NK-92 (cell line): ENCODE data around the gene DCC.

Experiments used
- DNase-seq: peaks from one replicate; lab custom pipeline; 2025; ENCODE audit not compliant: unreplicated experiment; lab: John Stamatoyannopoulos, UW

DCC gene

DNA sequence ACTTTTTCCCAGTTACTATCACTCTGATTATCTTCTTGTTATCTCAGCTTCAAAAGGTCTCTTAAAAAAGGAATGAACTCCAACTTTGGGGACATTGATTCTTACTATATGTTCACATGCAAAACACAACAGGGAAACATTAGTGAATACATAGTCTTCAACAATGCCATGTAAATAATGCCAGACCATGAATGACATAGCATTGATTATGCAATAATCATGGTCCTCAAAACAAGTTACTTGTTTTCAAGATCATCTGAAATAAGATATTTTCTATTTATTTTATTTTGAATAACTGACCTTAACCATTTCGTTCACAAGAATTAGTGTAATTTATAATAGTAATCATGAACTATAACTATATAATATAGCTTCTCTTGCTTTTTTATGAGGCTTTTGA, 982.2 kb downstream of the DCC start:
- DNase-seq: no peak

GRCh38 chr18:53324353-53324752, 984.4 kb downstream of the DCC start:
- no peak for DNase-seq

DNA sequence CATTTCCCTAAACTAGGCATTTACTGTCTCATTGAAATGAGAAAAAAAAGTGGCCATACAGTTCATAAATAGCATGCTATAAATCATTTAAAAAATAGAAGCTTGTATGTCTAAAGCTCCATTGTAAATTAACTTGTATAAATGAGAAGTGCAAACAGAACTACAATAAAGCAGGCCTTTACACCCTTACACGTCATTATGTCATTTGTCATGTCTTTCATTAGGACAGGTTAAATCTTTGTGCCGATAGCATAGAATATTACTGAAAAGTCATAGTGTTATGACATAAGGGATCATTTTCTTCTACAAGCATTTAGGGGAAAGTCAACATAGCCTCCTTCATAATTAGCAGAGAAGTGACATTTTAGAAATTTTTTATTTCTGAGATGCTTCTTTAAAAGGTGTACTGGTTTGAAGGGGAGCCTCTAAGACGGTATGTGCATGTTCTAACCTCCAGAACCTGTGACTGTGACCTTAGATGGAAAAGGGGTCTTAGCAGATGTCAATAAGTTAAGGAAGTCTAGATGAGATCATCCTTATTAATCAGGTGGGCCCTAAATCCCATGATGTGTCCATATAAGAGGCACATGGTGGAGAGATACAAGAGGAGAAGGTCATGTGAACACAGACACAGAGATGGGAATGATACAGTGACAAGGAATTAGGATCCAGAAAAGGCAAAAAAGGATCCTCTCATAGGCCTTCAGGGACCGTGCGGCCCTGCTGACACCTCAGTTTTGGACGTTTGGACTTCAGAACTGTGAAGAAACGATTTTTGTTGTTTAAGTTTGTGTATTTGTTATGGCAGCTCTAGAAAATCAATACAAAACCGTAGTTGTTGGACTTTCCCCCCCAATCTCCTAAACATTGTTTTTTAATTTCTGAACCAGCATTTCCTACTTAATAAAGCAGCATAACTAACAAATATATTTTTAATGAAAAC, 1020.8 kb downstream of the DCC start:
- no peak for DNase-seq

GRCh38 chr18:53375621-53376020, 1035.6 kb downstream of the DCC start:
- DNase-seq: no peak

DNA sequence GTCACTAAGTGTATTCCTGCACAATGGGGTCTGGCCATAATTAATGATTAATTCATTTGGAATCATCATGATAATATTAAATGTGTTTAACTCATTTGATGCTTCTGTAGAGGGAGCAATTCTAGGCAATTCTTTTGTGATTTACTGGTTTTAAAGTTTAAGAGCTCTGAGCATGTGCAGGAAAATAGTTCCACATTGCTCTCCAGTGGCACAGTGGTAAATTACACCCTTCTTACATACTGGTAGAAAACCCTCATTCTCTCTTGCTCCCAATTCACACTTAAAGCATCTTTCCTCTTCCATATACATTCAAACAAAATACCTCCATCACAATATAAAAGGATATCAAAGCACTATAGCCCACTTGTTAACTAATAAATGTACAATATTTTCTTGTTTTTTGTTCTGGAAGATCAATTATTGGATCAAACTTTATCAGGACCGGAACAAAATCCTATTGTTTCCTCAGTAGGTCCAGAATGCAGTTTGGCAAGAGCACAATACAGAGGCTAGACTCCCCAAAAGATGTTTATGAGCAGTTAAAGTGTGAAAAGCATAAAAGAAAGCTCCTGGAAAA, 1040.2 kb downstream of the DCC start:
- no peak for DNase-seq

DNA sequence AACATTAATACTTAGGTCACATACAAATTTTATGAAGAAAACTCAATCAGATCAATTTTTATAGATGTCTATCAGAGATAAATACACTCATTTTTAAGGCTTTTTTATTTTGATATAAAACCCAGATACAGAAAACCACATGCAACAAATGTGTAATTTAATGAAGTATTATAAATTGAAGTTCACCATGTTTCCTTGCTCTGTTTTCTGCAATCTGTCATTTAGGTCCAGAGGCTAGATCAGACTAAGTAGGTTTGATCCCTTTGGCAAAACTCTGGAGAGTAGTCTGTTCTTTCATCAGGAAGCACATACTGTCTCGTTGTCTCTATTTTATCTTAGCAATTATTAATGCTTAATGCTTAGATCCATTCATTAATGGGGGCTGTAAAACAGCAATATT, 1042.9 kb downstream of the DCC start:
- DNase-seq: no peak

GRCh38 chr18:53385889-53386288, 1045.9 kb downstream of the DCC start:
- DNase-seq: no peak

GRCh38 chr18:53387581-53387980, 1047.6 kb downstream of the DCC start:
- no peak for DNase-seq

DNA sequence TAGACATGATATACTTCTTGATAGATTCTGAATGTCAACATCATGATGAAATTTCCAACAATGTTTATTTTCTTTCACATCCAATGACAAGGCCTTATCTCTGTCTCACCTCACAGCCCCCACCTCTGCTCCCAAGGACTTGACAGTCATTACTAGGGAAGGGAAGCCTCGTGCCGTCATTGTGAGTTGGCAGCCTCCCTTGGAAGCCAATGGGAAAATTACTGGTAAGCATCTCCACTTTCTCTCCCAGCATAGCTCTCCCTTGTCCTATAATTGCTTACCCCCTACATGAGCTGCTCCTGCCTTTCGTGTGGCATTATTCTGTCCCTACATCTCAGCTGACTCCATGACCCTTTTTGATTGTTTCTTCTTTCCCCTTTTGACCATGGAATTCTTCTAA, 1062.7 kb downstream of the DCC start:
- DNase-seq: no peak

DNA sequence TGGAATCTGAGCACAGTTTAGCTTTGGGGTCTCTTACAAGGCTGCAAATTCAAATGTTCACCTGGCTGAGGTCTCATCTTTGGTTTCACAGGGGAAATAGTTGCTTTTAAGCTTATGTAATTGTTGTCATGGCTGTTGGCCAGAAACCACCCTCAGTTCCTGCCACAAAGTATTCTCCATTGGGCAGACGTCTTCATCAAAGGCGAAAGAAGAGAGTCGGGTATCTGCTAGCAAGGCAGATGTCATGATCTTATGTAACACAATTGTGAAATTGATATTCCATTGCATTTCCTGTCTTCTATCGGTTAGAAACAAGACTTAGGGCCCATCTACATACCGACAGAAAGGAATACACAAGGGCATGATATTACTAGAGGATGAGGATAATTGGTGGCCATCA, 1068.3 kb downstream of the DCC start:
- no peak for DNase-seq

GRCh38 chr18:53411511-53411910, 1071.5 kb downstream of the DCC start:
- no peak for DNase-seq

DNA sequence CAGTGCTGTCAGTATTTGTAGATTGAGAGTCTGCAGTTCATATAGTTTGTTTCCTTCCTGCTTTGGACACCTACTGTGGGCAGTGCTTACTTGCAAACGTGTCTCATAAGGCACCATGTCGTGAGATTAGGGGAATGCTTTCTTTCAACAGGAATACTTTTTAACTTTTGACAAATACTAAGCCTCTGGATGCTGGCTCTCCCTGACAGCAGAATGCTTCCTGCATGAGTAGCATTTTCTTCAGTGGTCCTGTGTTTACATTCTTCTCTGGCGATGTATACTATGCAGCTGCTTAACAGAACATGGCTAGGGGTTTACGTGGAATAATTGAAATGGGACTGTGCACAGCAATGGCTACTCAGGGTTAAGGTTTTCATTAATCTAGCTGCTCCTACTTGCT, 1077.0 kb downstream of the DCC start:
- no peak for DNase-seq

- no peak for DNase-seq
These were observed 1081.9 kb downstream of the DCC start for GRCh38 chr18:53421869-53422268.

- no peak for DNase-seq
These were observed 1082.9 kb downstream of the DCC start for GRCh38 chr18:53422896-53423295.

- DNase-seq: no peak
These were observed 1086.7 kb downstream of the DCC start for GRCh38 chr18:53426666-53427184.

- no peak for DNase-seq
These were observed 1101.9 kb downstream of the DCC start for GRCh38 chr18:53441761-53442414.

DNA sequence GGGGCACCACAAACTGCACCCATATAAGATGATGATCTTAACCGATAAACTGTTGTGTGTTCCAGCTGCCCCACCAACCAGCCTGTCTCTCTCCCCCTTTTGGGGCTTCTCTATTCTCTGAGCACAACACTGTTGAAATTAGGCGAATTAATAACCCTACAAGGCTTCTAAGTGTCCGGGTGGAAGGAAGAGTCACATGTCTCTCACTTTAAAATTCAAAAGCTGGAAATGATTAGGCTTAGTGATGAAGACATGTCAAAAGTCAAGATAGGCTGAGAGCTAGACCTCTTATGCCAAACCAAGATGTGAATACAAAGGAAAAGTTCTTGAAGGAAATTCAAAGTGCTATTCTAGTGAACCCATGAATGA, 1102.4 kb downstream of the DCC start:
- no peak for DNase-seq

DNA sequence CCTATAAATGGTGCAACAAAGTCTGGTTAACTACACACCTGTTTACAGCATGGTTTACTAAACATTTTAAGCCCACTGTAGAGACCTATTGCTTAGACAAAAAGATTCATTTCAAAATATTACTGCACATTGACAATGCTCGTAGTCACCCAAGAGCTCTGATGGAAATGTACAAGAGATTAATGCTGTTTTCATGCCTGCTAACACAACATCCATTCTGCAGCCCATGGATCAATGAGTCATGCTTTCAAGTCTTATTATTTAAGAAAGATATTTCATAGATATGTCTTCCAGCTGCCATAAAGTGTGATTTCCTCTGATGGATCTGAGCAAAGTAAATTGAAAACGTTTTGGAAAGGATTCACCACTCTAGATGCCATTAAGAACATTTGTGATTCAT, 1103.3 kb downstream of the DCC start:
- DNase-seq: no peak

DNA sequence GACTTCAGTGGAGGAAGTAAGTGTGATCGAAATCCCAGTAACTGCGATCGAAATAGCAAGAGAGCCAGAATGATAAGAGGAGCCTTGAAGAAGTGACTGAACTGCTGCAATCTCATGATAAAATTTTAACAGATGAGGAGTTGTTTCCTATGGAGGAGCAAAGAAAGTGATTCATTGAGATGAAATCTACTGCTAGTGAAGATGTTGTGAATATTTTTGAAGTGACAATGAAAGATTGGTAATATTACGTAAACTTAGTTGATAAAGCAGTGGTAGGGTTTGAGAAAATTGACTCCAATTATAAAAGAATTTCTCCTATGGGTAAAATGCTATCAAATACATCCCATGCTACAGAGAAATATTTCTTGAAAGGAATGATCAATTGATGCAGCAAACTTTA, 1103.8 kb downstream of the DCC start:
- DNase-seq: no peak

GRCh38 chr18:53451902-53452301, 1111.9 kb downstream of the DCC start:
- no peak for DNase-seq

DNA sequence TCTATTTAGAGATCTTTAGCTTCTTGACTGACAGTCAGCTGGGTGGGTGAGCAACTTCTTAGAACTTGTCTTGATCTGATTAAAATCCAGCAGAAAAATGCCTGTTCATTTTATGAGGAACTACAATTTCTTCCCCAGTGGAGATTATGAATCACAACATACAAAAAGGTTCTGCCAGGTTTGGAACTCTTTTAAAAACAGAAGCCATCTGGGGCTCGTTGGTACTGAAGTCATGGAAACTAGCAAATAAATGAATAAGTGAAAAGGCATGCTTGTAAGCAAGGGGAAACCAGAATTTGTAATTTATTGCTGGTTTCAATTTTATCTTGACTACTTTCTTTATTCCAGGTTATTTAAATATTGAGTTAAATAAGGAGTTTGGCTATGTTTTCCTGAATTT, 1117.1 kb downstream of the DCC start:
- no peak for DNase-seq

- no peak for DNase-seq
These were observed 1118.3 kb downstream of the DCC start for GRCh38 chr18:53458268-53458667.
